GM15510 (cell line): ENCODE results near the gene EGF.

Source experiments
- POLR2A ChIP-seq: IDR thresholded peaks from 3 replicates; pipeline ENCODE4 v1.6.1; 2011; ENCODE audit warnings: borderline replicate concordance; ENCODE audit not compliant: insufficient read length; ENCODE audit errors: extremely low read depth

EGF gene

GRCh38 chr4:109994415-109994827 is 81.7 kb downstream of the EGF start:
- no peak for TF ChIP-seq POLR2A

GRCh38 chr4:109996526-109996925 is 83.8 kb downstream of the EGF start:
- no peak for TF ChIP-seq POLR2A

GRCh38 chr4:109998867-109999584 is 86.3 kb downstream of the EGF start:
- TF ChIP-seq POLR2A, result no peak

- no peak for TF ChIP-seq POLR2A
Observed at GRCh38 chr4:109999585-109999912, 86.9 kb downstream of the EGF start.

- no peak for TF ChIP-seq POLR2A
Observed at GRCh38 chr4:110002326-110002725, 89.6 kb downstream of the EGF start.

- TF ChIP-seq POLR2A, result no peak
Observed at GRCh38 chr4:110003401-110004187, 90.9 kb downstream of the EGF start.

- no peak for TF ChIP-seq POLR2A
Observed at GRCh38 chr4:110004556-110004955, 91.9 kb downstream of the EGF start.

GRCh38 chr4:110005461-110006056 is 92.9 kb downstream of the EGF start:
- TF ChIP-seq POLR2A, result no peak

- TF ChIP-seq POLR2A, result no peak
Observed at GRCh38 chr4:110007217-110007616, 94.5 kb downstream of the EGF start.

- TF ChIP-seq POLR2A, result no peak
Observed at GRCh38 chr4:110008540-110008939, 95.9 kb downstream of the EGF start.

GRCh38 chr4:110009550-110009949 is 96.9 kb downstream of the EGF start:
- TF ChIP-seq POLR2A, result no peak

- TF ChIP-seq POLR2A, result no peak
Observed at GRCh38 chr4:110010797-110011196, 98.1 kb downstream of the EGF start.

GRCh38 chr4:110012917-110013316 is 100.2 kb downstream of the EGF start:
- TF ChIP-seq POLR2A, result no peak

GRCh38 chr4:110014233-110014632 is 101.5 kb downstream of the EGF start:
- no peak for TF ChIP-seq POLR2A

- no peak for TF ChIP-seq POLR2A
Observed at GRCh38 chr4:110019153-110019552, 106.5 kb downstream of the EGF start.

GRCh38 chr4:110020139-110020538 is 107.5 kb downstream of the EGF start:
- TF ChIP-seq POLR2A, result no peak
